ENCODE measurements around the gene SUDS3.

The SUDS3 gene

DNA sequence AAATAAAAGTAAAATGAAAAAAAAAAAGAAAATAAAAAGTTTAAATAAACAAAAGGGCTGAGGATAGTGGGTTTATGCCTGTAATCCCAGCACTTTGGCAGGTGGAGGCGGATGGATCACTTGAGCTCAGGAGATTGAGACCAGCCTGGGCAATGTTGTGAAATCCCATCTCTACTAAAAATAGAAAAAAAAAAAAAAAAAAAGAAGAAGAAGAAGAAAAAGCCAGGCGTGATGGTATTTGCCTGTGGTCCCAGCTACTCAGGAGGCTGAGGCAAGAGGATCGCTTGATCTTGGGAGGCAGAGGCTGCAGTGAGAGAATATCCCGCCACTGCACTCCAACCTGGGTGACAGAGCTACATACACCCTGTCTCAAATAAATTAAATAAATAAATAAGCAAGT, 7.5 kb upstream of the SUDS3 start:
- Histone ChIP-seq H3K4me3 (replicated peaks; ENCODE audit: low read depth, low read length) (no peak overlapping the region), H3K36me3 (ENCODE audit: control insufficient read depth, insufficient read depth, low read length) (no peaks in the 10 kb centered on the region), H3K27me3 (replicated peaks; ENCODE audit: control insufficient read depth, insufficient read depth, low read length) (no peaks in the 10 kb centered on the region)
- DNase-seq (ENCODE audit: extremely low read depth, insufficient read length): no peak
- TF ChIP-seq, protein P1, sequence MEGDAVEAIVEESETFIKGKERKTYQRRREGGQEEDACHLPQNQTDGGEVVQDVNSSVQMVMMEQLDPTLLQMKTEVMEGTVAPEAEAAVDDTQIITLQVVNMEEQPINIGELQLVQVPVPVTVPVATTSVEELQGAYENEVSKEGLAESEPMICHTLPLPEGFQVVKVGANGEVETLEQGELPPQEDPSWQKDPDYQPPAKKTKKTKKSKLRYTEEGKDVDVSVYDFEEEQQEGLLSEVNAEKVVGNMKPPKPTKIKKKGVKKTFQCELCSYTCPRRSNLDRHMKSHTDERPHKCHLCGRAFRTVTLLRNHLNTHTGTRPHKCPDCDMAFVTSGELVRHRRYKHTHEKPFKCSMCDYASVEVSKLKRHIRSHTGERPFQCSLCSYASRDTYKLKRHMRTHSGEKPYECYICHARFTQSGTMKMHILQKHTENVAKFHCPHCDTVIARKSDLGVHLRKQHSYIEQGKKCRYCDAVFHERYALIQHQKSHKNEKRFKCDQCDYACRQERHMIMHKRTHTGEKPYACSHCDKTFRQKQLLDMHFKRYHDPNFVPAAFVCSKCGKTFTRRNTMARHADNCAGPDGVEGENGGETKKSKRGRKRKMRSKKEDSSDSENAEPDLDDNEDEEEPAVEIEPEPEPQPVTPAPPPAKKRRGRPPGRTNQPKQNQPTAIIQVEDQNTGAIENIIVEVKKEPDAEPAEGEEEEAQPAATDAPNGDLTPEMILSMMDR (IDR thresholded peaks at IDR 0.05; ENCODE audit: insufficient read depth, low read length, poor library complexity, severe bottlenecking): no peak

DNA sequence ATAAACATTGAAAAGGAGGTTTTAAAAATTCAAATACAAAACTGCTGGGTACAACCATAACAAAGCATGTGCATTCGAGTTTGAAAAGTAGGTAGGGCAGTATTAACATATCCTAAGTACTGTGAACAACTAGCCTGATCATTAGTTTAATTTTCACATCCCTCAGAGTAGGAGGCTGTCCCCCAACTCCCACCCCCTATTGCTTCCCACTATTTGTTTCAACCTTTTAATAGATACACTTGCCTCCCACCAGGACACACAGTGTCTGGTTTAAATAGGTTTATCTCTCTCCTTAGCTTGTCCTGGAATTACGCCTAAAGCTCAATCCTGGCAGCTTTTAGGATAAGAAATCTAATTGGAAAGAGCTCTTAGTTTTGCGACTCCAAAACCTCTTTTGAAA, 5.8 kb upstream of the SUDS3 start:
- H3K36me3 ChIP-seq (ENCODE audit: control insufficient read depth, insufficient read depth, low read length): no peaks in the 10 kb centered on the region
- DNase-seq (ENCODE audit: extremely low read depth, insufficient read length): no peak
- no peaks in the 10 kb centered on the region for H3K27me3 ChIP-seq (replicated peaks; ENCODE audit: control insufficient read depth, insufficient read depth, low read length)
- H3K4me3 ChIP-seq (replicated peaks; ENCODE audit: low read depth, low read length): no peak overlapping the region; the same call in 1 of the 2 replicates
- TF ChIP-seq, protein P1 (IDR thresholded peaks at IDR 0.05; ENCODE audit: insufficient read depth, low read length, poor library complexity, severe bottlenecking): no peak

GRCh38 chr12:118371321-118372282, 4.8 kb upstream of the SUDS3 start:
- no peaks in the 10 kb centered on the region for H3K36me3 ChIP-seq (ENCODE audit: control insufficient read depth, insufficient read depth, low read length)
- TF ChIP-seq, protein P1 (IDR thresholded peaks at IDR 0.05; ENCODE audit: insufficient read depth, low read length, poor library complexity, severe bottlenecking): no peak
- peak; percentile 40 for DNase-seq (ENCODE audit: extremely low read depth, insufficient read length)

GRCh38 chr12:118372541-118373495, 3.5 kb upstream of the SUDS3 start, which contains the start of gene TAOK3:
Gene TAOK3, minus strand, starts transcription at chr12:118372907. Its CDS starts 117,340 bp downstream, at chr12:118255567.
- peak; percentile 95 for DNase-seq (ENCODE audit: extremely low read depth, insufficient read length)
- H3K4me3 ChIP-seq (replicated peaks; ENCODE audit: low read depth, low read length): peak within 1 kb of the TSS; percentile 92
- TF ChIP-seq, protein P1 (IDR thresholded peaks at IDR 0.05; ENCODE audit: insufficient read depth, low read length, poor library complexity, severe bottlenecking): no peak
- no peaks in the 10 kb centered on the region for H3K27me3 ChIP-seq (replicated peaks; ENCODE audit: control insufficient read depth, insufficient read depth, low read length)
- no peaks in the 10 kb centered on the region for H3K36me3 ChIP-seq (ENCODE audit: control insufficient read depth, insufficient read depth, low read length)

More at GRCh38 chr12:118371321-118372282, 4.8 kb upstream of the SUDS3 start:
- peak overlapping the region; percentile 92 for H3K4me3 ChIP-seq (replicated peaks; ENCODE audit: low read depth, low read length)
- H3K27me3 ChIP-seq (replicated peaks; ENCODE audit: control insufficient read depth, insufficient read depth, low read length): no peaks in the 10 kb centered on the region

DNA sequence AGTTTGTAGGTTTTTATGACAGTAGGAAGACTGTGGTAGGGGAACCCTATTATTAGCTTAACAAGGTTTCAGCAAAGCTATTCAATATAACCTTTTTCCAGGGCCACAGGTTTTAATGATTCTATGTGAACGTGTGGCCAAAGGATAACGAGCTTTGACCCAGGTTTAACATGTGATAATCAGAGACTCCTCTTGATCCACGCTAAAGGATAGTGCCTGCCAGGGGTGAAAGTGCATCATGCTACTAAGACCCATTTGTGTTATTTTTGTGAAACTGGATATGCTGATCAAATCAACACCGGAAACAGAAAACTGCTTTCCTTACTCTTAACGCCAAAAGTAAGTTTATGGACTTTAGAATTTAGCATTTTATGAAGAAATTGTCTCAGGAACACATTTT, 2.7 kb upstream of the SUDS3 start:
- TF ChIP-seq, protein P1 (IDR thresholded peaks at IDR 0.05; ENCODE audit: insufficient read depth, low read length, poor library complexity, severe bottlenecking): no peak
- DNase-seq (ENCODE audit: extremely low read depth, insufficient read length): no peak
- H3K4me3 ChIP-seq (replicated peaks; ENCODE audit: low read depth, low read length): peak overlapping the region; percentile 82

More for the DNA sequence above, 2.7 kb upstream of the SUDS3 start:
- Histone ChIP-seq H3K36me3 (ENCODE audit: control insufficient read depth, insufficient read depth, low read length) (no peaks in the 10 kb centered on the region), H3K27me3 (replicated peaks; ENCODE audit: control insufficient read depth, insufficient read depth, low read length) (no peaks in the 10 kb centered on the region)
